HG03135 (cell line): ENCODE results near the gene HEATR1.

Source experiments
- ATAC-seq: cut with Tn5 transposase; IDR thresholded peaks from one replicate; pipeline ENCODE4 v1.9.1; 2021; ENCODE audit warnings: mild to moderate bottlenecking, moderate library complexity; ENCODE audit not compliant: unreplicated experiment

Gene HEATR1

DNA sequence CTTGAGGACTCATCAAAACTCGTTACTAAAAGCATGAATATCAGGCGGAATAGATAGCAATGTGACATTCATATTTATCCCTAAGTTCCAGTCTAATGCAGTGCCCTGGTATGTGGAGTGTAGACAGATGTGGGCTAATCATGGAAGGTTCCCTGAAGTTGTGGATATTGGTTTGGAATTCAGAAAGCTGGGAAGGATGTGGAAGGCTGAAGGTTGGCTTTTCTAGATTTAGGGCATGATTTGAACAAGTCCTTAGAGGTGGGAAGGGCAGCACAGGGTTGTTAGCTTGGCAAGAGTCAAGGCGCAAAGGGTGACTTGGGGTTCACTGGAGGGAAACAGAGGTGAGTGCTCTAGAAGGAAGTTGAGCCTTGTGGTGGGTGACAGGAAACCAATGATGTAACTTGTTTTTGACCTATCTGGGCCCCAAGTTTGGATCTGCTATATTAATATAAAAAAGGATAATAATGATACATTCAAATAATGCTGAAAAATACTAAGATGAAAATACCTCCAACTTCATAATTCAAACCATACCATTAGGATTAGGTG lies 58.6 kb downstream of the HEATR1 start:
- ATAC-seq = no peak

DNA sequence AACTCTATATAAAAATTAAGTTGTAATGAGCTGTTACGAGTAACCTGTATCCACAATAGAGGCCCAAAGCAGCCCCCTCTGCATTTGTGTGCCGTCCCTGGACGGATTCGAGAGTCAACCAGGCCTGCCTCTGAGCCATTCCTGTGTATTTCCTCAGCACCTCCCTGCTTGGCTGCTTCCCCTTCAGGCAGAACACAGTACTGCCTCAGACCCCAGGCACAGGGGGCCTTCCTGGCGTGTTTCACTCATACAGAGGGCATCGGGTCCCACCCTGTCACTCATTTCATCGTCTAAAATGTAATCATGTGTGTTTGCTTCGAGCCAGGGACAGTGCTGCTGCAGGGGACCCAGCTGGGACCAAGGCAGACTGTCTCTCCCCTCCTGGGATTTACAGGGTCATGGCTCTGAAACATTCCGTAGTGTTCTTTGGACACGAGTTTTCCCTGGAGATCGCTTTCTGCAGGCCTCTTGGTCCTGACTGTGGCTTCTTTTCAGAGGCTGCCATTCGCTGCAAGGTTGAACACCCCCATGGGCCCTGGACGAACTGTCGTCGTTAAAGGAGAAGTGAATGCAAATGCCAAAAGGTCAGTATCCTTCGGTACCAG lies 61.1 kb downstream of the HEATR1 start:
- ATAC-seq = no peak

DNA sequence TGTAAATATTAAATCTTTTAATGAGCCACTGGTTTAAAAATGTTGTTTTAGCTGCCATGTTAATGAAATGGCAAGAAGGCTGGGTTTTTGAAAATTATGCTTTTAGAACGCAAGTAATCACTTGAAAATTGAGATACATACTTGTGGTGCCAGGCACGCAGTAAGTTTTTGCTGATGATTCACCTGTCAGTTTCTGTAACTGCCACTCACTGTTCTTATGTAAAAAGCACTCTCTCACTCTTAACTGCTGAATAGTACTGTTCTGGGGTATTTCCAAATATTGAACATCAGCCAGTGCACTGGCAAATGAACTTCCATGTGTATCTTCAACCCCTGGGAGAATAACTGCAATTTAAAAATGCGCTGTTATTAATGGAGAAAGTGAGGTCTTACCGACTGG lies 62.6 kb downstream of the HEATR1 start:
- ATAC-seq = no peak

DNA sequence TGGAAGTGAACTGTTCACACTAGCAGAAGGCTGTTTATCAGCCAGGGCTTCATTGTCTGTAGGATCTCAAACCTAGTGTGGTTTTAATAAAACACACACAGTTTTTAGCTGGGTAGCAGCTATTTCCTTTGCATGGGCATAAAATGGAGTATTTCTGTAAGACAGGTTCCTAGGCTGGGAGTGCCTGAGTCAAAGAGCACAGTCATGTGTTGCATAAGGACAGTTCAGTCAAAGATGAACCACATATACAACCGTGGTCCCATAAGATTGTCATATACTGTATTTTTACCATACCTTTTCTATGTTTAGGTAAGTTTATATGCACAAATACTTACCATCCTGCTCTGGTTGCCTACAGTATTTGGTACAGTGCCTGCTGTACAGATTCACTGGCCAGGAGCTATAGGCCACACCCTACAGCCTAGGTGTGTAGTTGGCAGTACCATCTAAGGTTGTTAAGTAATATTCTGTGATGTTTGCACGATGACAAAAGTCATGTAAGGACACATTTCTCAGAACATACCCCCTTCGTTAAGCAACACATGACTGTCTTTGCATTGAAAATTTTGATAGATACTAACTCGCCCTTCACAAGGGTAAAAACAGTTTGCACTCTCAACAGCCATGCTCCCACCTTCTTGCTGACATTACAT lies 63.4 kb downstream of the HEATR1 start:
- no peak for ATAC-seq

DNA sequence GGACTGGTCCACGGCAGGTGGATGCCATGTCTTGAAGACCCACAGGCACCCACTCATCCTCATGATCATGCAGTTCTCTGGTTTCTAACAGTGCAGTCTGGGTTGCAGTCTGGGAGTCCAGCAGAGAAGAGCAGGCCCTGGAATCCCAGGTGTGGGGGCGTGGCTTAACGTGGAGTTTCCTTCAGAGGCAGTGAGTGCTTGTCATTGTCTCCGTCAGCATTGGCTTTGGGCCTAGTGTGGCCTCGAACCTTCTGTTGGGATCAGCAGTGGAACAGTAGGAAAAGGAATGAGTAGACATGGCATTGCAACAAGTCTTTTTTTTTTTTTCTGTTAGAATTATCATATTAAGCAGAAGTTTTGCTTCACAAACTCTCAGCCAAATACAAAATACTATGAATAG lies 67.8 kb downstream of the HEATR1 start:
- no peak for ATAC-seq

DNA sequence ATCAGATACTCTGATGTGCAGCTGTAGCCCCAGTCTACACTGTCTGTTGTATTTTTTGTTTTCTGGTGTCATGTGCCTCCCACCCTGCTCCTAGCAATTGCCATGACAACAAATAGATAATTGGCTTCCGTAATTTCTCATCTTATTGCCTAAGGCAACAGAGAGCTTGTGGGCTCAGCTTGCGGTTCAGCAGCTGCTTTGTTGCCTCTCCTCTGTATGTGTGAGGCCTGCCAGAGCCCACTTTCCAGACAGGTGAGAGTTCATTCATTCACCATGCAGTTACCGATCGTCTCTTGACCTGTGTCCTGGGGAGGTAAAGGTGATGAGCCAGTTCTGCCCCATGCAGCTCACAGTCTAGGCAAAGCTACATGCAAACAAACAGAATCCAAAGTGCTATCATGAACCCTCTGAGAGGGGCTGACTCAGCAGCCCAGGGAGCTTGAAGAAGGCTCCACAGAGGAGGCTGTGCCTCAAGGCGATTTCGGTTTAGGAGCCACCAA lies 68.6 kb downstream of the HEATR1 start:
- ATAC-seq = no peak

DNA sequence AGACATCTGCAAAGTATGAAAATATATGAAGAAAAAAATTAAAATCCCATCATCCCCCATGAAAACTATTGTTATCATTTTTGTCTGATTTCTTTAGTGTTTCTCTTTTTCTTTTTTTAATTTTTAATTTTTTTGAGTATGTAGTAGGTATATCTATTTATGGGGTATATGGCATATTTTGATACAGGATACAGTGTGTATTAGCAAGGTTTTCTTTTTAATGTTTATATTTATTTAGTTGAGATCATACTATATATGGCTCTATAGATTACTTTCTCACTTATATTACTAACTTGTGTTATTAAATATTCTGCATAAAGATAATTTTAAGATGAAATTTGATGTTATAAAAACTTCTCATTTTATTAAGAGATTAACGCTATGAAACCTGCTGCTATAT lies 69.1 kb downstream of the HEATR1 start:
- no peak for ATAC-seq

DNA sequence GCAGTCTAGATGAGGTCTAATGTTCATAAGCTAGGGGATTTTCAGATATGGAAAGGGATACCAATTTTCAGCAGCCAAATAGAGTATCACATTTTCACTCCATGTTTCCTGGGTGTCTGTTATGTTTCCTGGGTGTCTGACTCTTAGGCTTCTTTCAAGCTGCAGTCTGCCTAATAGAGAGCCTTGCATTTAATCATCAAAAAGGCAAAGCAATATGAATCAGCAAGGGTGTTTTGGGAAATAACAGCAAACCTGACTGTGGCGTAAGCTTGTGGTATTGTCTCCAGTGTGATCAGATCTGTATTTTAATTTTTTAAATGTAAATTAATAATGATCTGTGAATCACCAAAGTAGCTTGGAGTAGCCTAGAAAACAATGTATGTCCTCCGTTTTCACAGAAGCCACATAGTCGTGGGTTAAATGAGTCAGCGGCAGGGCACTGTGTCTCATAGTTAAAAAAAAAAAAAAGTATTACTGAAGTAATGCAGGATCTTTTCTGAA lies 70.1 kb downstream of the HEATR1 start:
- ATAC-seq = no peak

DNA sequence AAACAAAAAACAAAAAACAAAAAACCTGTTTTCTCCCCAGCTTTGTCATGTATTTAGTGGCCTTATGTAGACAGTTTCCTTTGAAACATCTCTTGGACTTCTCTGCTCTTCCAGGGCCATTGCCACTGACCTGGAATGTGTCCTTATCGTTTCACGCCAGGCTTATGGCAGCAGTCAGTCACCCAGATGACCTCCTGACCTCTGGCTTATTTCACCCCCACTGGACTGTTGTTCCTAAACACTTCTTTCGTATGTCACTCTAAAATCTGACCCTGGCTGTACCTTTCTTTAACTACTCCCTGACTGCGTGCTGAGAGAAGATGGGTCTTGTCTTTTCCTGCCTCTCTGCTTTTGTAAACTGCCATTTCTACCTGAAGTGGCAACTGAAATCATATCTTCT lies 71.5 kb downstream of the HEATR1 start:
- no peak for ATAC-seq

DNA sequence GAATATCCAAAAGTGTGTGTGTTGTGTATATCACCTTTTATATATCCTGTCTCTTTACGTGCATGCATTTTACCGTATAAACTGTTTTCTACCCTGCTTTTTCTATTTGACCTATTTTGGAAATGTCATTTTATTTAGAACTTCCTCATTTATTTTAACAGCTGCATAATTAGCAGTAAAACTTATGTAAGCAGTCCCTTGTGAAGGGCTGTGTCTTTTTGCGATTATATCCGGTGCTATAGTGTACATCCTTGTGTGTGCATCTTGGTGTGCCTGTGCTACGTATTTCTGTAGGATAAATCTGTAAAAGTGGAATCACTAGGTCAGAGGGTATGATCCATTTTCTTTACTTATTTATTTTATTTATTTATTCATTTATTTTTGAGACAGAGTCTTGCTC lies 73.4 kb downstream of the HEATR1 start:
- no peak for ATAC-seq

DNA sequence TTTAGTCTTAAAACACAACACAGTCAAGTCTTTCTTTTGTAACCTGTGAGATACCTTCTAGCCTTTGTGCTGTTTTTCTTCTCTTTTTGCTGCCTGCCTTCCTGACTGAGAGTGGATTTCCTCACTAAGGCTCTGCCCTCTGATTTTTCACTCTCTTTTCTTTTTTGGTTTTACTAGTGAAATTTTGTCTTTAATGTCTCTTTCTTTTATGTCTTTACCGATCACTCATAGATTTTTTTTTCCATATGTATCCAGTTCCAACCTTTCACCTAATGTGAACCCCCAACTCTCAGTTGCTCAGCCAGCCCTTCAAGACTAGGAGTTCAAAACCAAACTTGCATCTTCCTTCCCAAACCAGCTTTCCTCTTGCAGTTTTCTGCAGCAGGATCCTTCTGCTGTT lies 74.0 kb downstream of the HEATR1 start:
- ATAC-seq = no peak

DNA sequence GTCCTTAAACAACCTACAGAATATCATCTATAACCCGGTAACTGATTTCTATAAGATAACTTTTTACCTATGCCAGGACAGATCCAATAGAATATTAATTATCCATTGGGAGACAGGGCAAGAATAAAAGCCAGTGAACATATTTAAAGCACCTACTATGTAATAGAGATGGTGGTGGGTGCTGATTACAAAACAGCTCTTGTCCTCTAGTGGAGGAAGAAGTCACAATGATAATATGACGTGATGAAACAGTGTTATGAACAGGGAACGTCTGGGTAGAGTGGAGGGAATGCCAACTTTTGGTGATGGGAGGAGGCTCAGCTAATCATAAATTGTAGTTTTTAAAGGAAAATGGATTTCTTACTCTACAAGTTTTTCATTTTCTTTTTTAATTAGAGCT lies 78.2 kb downstream of the HEATR1 start:
- ATAC-seq = no peak

DNA sequence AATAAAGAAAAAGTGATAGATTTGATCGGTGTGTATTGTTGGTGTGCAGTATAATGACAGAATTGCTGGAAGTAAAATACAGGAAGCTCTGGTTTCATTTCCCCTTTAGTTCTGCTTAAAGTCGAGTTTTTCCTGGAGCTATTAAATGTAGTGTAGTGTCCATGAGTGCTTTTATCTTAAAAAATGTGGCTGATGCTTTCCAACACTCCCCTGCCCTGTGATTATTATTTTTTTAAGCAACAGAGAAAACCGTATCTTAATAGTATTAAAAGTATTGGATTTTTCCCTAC lies 79.5 kb downstream of the HEATR1 start:
- no peak for ATAC-seq

DNA sequence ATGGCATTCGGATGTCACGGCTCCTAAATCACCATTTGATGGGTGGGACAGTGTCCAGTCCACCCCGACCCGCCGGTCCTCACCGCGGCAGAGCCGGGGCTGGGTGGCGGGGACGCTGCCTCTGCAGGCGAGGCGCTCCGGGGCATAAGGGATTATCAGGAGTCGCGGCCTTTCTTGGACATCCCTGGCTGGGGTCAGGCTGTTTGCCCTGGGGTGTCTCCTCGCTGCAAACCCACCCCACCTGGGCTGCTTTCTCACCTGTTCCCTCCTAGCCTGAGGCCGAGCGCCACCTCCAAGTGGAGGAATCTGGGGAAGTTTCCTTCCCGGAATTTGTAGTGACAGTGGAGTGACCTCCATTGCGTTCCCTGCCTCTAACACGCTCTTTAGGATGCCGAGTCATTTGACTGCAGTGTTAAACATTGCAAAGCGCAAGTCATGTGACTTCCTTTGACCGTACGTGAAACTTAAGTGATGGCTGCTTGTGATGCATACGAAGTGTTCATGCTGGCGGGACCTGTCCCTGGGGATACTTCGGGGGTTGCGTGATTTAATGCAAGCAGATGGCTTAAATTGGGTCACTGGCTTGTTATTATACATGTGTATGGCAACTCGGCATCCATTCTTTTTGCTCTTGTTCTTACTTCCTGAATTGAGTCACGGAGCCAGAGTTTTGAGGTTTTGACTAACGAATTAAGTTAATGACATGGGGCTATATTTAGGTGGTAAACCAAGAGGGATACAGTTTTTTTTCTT lies 80.0 kb downstream of the HEATR1 start:
- ATAC-seq = peak; percentile 92

DNA sequence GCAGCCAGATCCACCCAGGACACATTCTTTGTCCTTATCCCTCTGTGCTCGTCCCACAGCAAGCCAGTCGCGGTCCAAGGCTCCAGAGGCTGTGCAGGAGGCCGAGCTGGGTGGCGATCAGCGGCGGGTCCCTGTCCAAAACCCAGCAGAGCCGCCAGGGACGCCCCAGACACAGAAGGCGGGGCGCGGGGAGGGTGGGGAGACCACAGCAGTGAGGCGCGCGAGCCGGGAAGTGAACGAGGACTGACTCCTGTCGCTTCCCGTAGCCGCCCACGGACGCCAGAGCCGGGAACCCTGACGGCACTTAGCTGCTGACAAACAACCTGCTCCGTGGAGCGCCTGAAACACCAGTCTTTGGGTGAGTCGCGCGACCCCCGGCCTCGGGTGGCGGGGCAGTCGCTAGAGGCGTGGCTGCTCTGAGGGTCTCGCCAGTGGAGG lies 80.6 kb downstream of the HEATR1 start, which contains the start of gene LGALS8:
Gene LGALS8 (plus strand): TSS at position 279 of the 438 bp plus-strand sequence. CDS start 2,089 bp downstream, outside the sequence.
- peak; percentile 61 for ATAC-seq

DNA sequence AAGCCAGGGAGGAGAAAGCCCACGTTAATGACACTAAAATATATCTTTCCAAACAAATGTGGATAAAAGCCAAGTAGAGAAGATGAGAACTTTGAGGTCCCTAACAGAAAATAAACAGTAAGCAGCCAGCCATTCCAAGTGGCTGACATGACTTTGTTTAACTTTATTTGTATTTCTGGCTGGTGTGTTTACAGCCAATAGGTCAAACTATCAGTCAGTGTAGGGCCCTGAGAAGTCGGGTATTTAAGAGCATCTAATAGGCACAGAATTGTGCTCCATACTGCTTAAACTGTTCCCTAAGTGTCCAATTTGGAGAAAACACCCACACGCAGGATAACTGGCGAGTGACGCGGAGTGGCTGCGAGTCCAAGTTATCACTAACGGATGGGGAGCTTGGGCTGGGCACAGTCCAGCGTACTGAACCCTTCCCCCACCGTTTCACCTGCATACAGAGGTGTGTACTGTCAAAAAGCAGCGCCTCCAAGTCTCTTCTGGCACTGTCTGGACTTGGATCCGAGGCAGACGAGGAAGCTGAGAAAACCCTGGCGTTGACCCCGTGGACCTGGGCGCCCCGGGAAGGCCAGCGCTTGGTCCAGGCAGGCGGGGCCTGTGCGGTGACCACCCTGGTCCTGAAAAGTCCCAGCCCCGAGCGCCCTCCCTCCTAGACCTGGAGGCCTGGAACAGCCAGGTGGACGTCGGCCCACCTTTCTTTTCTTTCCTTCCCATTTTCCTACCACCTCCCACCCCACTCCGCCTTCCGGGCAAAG lies 81.2 kb downstream of the HEATR1 start:
- no peak for ATAC-seq

DNA sequence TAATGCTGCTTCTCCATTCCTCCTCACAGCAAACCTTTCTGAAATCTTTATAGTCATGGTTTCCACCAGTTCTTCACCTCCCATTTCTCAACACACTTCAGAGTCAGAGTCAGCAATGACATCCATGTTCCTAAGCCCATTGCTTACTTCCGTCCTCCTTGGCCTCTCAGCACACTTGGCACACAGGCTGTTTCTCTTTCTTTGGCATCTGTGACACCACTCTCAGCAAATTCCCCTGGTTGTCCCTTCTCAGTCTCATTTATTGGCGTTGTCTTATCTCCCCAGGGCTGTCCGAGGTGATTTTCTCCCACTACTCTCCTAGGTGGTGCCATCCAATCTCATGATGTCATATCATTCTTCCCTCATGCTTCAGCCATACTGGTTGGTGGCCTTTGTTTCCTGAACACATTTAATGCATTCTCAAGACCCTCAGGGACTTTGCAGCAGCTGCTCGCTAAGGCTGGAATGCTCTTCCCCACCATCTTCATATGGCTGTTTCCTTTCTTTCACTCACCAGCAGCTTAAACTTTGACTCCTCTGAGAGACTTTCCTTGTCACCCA lies 83.8 kb downstream of the HEATR1 start:
- no peak for ATAC-seq

DNA sequence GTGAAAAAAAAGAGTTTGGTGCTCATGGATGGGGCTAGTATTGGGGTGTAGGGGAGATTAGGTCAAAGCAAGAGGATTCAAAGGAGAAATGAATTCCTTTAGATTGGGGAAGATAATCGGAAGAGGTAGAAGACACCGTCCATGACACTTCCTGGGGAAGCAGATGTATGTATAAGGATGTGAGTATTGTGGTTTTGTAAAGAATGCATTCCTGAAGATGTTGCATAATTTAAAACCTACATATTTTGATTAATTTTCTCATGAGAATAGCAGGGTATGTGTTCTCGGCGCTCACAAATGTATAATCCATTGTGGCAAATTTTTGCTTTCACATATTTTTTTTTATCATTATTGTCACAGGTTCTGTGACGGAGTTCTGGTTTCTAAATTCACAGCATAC lies 86.0 kb downstream of the HEATR1 start:
- no peak for ATAC-seq

DNA sequence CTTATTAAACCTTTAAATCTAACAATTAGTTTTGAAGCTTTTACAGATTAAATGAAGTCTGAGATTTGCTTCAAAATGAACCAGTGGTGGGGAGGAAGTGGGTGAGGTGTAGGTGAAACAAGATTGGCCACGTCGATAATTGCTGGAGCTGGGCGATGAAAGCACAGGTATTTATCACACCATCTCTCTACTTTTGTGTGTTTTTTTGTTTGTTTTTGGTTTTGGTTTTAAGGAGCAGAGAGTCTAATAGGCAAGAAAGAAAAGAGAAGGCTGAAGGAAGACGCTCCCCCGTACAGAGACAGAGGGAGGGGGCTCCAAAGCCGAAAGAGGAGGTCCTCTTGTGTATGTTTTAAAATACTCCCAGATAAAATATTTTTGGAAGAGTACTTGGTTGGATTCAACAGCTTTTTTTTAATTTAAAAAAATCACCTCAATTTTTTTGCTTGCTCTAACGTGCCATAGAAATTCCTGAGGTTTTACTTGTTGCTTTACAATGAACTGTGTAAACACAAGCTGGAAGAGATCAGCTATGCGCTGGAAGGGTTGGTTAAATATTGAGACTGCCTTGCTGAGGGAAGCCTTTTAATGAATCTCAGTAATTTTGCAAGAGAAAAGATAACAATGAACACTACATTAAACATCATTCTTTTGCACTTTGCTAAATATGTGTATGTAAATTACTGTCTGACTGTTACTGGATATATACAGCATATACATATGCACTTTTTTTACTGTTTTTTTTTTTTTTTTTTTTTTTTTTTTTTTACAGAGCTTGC lies 87.2 kb downstream of the HEATR1 start:
- no peak for ATAC-seq

DNA sequence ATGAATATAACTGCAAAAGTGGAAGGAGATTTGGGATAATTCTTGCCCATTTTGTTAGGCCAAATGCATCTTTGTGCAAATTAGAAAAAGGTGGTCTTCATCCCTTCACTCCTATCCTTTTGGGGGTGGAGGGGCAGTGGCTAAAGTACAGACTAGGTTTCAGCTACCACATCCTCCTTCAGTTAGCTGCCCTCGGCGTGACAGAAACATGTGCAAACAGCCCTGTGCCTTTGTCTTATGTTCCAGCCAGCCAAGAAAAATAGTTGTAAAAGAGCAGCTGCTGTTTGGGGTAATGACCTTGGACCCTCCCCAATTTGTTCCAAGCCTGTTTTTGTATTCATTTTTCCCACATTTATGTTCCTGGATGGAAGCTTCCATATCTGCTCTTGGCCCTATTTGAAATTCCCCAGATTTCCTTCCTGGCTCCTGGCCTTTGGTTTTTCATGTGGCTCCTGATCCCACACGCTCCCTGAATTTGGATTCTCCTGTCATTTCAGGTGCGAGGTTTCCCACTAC lies 88.8 kb downstream of the HEATR1 start:
- no peak for ATAC-seq
